Activated CD8-positive, alpha-beta T cell treated with anti-CD3 and anti-CD28 coated beads, Interleukin-2, amount 10 ng/mL, durations not matched to agents 7 days and 5 days (primary cell): ENCODE data around the gene ZNF771. TPM values are rescaled to one million over a fixed set of nuclear protein-coding genes. Genes with fewer than 3 reads are reported as not detected.
"Not testable (repeated sequence)": the region's sequence is repeated elsewhere in the genome, so short reads cannot be mapped to it uniquely, and the experiment has no call there.

Experiments
- ATAC-seq: fragments of 150-1000 bp; cut with Tn5 transposase; one replicate; pipeline ENCODE4 v1.10.0; 2021; ENCODE audit warnings: moderate library complexity
- CTCF ChIA-PET: fragments of 350-600 bp; sonication (Branson Sonifier 250); formaldehyde crosslinking; loops from one replicate; lab custom pipeline; 2021; ENCODE audit warnings: antibody characterized with exemption; lab: Charles Lee
- POLR2A ChIA-PET: fragments of 350-600 bp; sonication (Branson Sonifier 250); formaldehyde crosslinking; loops from one replicate; lab custom pipeline; 2021; ENCODE audit warnings: antibody characterized with exemption; lab: Charles Lee
- DNase-seq: peaks from one replicate; pipeline ENCODE4 v3.0.0-alpha.2; 2020
- H3K27ac Mint-ChIP-seq: one replicate; pipeline ENCODE4 v1.8.0; 2021; ENCODE audit warnings: mild to moderate bottlenecking, mixed read lengths
- H3K27me3 Mint-ChIP-seq: one replicate; pipeline ENCODE4 v1.8.0; 2021; ENCODE audit warnings: low read depth, mixed read lengths
- H3K36me3 Mint-ChIP-seq: one replicate; pipeline ENCODE4 v1.8.0; 2021; ENCODE audit warnings: low read depth, mixed read lengths
- H3K4me1 Mint-ChIP-seq: one replicate; pipeline ENCODE4 v1.8.0; 2021; ENCODE audit warnings: low read depth, mixed read lengths
- H3K4me3 Mint-ChIP-seq: one replicate; pipeline ENCODE4 v1.8.0; 2021; ENCODE audit warnings: mild to moderate bottlenecking, mixed read lengths
- H3K9me3 Mint-ChIP-seq: one replicate; pipeline ENCODE4 v1.8.0; 2022; ENCODE audit warnings: mixed read lengths; ENCODE audit not compliant: insufficient read depth
- total RNA-seq, 2 experiments: library from RNA; stranded (reverse); gene quantifications; one replicate each; pipeline ENCODE4 v1.2.3, GENCODE V29; 2021

ZNF771 gene
- total RNA-seq, 2 experiments from 2014 or later: 3.3 to 3.9 TPM

DNA sequence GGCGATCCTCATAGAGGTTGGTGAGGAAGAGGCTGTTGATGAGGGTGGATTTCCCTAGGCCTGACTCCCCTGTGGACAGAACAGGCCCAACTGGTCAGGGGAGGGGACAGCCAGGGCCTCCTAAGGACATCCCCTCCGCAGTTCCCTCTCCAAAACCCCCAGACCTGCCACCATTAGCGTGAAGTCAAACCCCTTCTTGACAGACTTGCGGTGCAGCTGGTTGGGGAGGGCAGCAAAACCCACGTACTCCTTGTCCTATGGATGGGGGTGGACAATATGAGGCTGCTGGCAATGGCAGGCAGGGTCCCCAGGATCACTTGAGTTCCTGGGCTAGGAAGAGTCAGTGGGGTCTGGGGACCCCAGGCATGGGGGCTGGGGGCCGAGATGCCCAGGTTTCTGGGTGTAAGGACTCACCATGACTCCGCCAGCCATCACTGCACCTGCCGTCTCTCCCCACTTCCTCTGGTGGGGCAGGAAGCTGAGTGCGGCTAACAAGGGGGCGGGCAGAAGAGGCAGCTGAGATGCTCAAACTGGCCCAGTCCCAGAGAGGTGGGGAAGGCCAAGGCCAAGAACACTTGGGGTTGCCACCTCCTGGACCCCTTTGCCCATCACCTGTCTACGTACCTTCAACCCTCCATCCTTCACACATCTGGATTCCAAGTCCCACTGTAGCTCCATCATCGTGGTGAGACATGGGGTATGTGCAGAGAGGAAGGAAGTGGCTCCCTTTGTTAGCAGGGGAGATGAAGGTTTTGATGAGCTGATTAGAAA lies 25.1 kb upstream of the ZNF771 start, which contains the start of gene SEPTIN1:
Gene SEPTIN1, minus strand, starts transcription at position 451 of the 771 bp plus-strand sequence. Its CDS starts 19 bp downstream, at position 432.
- Mint-ChIP-seq H3K27me3 (no peaks in the 10 kb centered on the region), H3K4me1 (peaks cover 59% of the 10 kb centered on the region), H3K36me3 (peaks cover 46% of the 10 kb centered on the region), H3K9me3 (no peaks in the 10 kb centered on the region), H3K4me3 (peak within 1 kb of the TSS; percentile 90), H3K27ac (peak within 1 kb of the TSS; percentile 93)
- ChIA-PET POLR2A (interaction anchor here (0.5 to 3.6 kb wide), 21 partner anchors 9 to 559 kb away, joined by 3 to 31 read pairs (median 6); partner anchors contain the start of genes CORO1A, FBRS, TBC1D10B and ZNF48), CTCF (interaction anchor here (0.7 to 2.8 kb wide), 15 partner anchors 10 to 290 kb away, joined by 3 to 20 read pairs (median 6); partner anchors contain the start of genes DCTPP1, FBRS, TBC1D10B and TBX6)
- DNase-seq (peak; percentile 91), ATAC-seq (peak; percentile 52)

DNA sequence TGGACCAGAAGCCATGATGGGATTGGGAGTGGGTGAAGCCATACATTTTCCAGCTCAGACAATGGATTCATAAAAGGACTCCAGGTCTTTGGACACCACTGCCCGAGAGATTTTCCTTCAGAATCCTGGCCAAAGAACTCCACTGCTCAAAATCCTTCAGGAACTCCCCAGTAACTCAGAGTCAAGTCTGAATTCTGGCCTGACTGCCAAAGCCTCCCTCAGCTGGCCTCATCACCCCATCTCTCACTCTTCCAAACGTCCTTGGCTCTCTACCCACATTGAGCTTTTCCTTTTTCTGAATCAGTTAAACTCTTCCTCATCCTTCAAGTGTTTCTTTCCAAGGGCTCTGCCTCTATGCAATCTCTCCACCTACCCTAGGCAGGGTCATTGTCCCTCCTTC lies 23.9 kb upstream of the ZNF771 start:
- ChIA-PET CTCF (interaction anchor here (1.2 to 2.8 kb wide), 13 partner anchors 9 to 292 kb away, joined by 3 to 20 read pairs (median 10); partner anchors contain the start of genes DCTPP1, FBRS, TBC1D10B and TBX6), POLR2A (interaction anchor here (0.6 to 3.6 kb wide), 11 partner anchors 9 to 275 kb away, joined by 3 to 31 read pairs (median 6); partner anchors contain the start of genes FBRS, TBC1D10B, ZNF48 and ZNF771)
- H3K9me3 Mint-ChIP-seq: no peaks in the 10 kb centered on the region
- H3K36me3 Mint-ChIP-seq: peaks cover 38% of the 10 kb centered on the region
- peak overlapping the region; percentile 93 for H3K27ac Mint-ChIP-seq
- no peak for ATAC-seq
- peaks cover 49% of the 10 kb centered on the region for H3K4me1 Mint-ChIP-seq
- no peaks in the 10 kb centered on the region for H3K27me3 Mint-ChIP-seq
- peak overlapping the region; percentile 90 for H3K4me3 Mint-ChIP-seq
- no peak for DNase-seq

GRCh38 chr16:30394592-30395154 lies 12.7 kb upstream of the ZNF771 start:
- Mint-ChIP-seq H3K27ac (peak overlapping the region; percentile 77), H3K27me3 (no peaks in the 10 kb centered on the region), H3K4me3 (peak overlapping the region; percentile 91), H3K36me3 (peaks cover 27% of the 10 kb centered on the region), H3K4me1 (peaks cover 50% of the 10 kb centered on the region), H3K9me3 (no peaks in the 10 kb centered on the region)
- POLR2A ChIA-PET: interaction anchor here (0.7 to 3.3 kb wide), 3 partner anchors 12 to 17 kb away, joined by 3 to 31 read pairs (median 8); partner anchors contain the start of gene SEPTIN1
- ATAC-seq (no peak), DNase-seq (no peak)
- CTCF ChIA-PET: interaction anchor here (1.0 to 8.9 kb wide), 5 partner anchors 12 to 35 kb away, joined by 3 to 79 read pairs (median 5); partner anchors contain the start of genes DCTPP1, SEPTIN1 and ZNF771

- no peaks in the 10 kb centered on the region for H3K27me3 Mint-ChIP-seq
- H3K9me3 Mint-ChIP-seq: no peaks in the 10 kb centered on the region
- peak within 1 kb of the TSS; percentile 91 for H3K4me3 Mint-ChIP-seq
- ChIA-PET POLR2A (interaction anchor here (0.6 to 3.3 kb wide), 7 partner anchors 12 to 140 kb away, joined by 3 to 31 read pairs (median 5); partner anchors contain the start of genes CD2BP2, SEPTIN1 and ZNF771), CTCF (interaction anchor here (1.0 to 8.9 kb wide), 5 partner anchors 12 to 35 kb away, joined by 3 to 79 read pairs (median 5); partner anchors contain the start of genes DCTPP1, SEPTIN1 and ZNF771)
- peak within 1 kb of the TSS; percentile 77 for H3K27ac Mint-ChIP-seq
- ATAC-seq (peak; percentile 77), DNase-seq (peak; percentile 53)
- H3K4me1 Mint-ChIP-seq: peaks cover 55% of the 10 kb centered on the region
- H3K36me3 Mint-ChIP-seq: peaks cover 31% of the 10 kb centered on the region
Observed at GRCh38 chr16:30395155-30395991, 12.0 kb upstream of the ZNF771 start, which contains the start of gene ZNF48. TSS of gene ZNF48 (plus strand) at chr16:30395420. CDS start at chr16:30395795, 375 bp downstream.

GRCh38 chr16:30395992-30396585 lies 11.3 kb upstream of the ZNF771 start:
- peak overlapping the region; percentile 70 for H3K27ac Mint-ChIP-seq
- no peaks in the 10 kb centered on the region for H3K27me3 Mint-ChIP-seq
- ChIA-PET POLR2A (interaction anchor here (1.1 to 3.3 kb wide), 5 partner anchors 11 to 140 kb away, joined by 3 to 31 read pairs (median 5); partner anchors contain the start of genes SEPTIN1 and ZNF771), CTCF (interaction anchor here (1.0 to 8.9 kb wide), 5 partner anchors 12 to 34 kb away, joined by 3 to 79 read pairs (median 5); partner anchors contain the start of genes DCTPP1, SEPTIN1 and ZNF771)
- peak overlapping the region; percentile 80 for H3K4me3 Mint-ChIP-seq
- DNase-seq (no peak), ATAC-seq (no peak)
- H3K36me3 Mint-ChIP-seq: peaks cover 31% of the 10 kb centered on the region
- peaks cover 60% of the 10 kb centered on the region for H3K4me1 Mint-ChIP-seq
- no peaks in the 10 kb centered on the region for H3K9me3 Mint-ChIP-seq

GRCh38 chr16:30396627-30397026 lies 10.8 kb upstream of the ZNF771 start:
- H3K27me3 Mint-ChIP-seq, DNase-seq, H3K9me3 Mint-ChIP-seq, H3K27ac Mint-ChIP-seq, ATAC-seq: not testable (repeated sequence)
- CTCF ChIA-PET: interaction anchor here (1.8 to 8.9 kb wide), 3 partner anchors 12 to 28 kb away, joined by 5 to 79 read pairs (median 20); partner anchors contain the start of genes SEPTIN1 and ZNF771
- H3K4me3 Mint-ChIP-seq: peak overlapping the region; percentile 80
- H3K4me1 Mint-ChIP-seq: peaks cover 62% of the 10 kb centered on the region
- peaks cover 31% of the 10 kb centered on the region for H3K36me3 Mint-ChIP-seq
- POLR2A ChIA-PET: interaction anchor here (1.1 to 3.3 kb wide), 3 partner anchors 11 to 139 kb away, joined by 3 to 31 read pairs (median 5); partner anchors contain the start of genes SEPTIN1 and ZNF771

DNA sequence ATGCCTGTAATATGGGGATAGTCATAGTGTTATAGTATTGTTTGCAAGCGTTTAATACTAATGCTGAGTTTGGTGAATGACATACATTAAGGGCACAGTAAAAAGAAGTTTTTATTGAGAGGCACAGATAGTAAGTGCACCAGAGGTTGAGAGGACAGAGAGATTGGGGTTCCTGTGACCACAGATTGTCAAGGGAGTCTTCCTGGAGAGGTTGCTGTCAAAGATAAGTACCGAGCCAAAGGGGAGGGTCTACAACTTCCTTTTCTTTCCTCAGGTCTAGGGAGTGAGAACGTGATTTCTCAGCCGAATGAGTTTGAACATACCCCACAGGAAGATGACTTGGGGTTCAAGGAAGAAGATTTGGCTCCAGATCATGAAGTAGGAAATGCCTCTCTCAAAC lies 10.3 kb upstream of the ZNF771 start:
- ChIA-PET POLR2A (interaction anchor here (1.2 kb wide), 1 partner anchor 15 kb away, joined by 7 read pairs; the partner anchor contains the start of gene SEPTIN1), CTCF (interaction anchor here (3.1 to 8.9 kb wide), 2 partner anchors 11 to 14 kb away, joined by 20 to 79 read pairs; partner anchors contain the start of genes SEPTIN1 and ZNF771)
- no peak for ATAC-seq
- Mint-ChIP-seq H3K4me3 (peak overlapping the region; percentile 80), H3K27ac (no peak overlapping the region), H3K9me3 (no peaks in the 10 kb centered on the region), H3K36me3 (peaks cover 31% of the 10 kb centered on the region), H3K4me1 (peaks cover 64% of the 10 kb centered on the region), H3K27me3 (peaks cover 4% of the 10 kb centered on the region)
- no peak for DNase-seq

GRCh38 chr16:30397776-30398660 lies 9.4 kb upstream of the ZNF771 start:
- H3K4me3 Mint-ChIP-seq: no peak overlapping the region
- CTCF ChIA-PET: interaction anchor here (1.0 to 8.9 kb wide), 2 partner anchors 10 to 27 kb away, joined by 3 to 79 read pairs; partner anchors contain the start of genes TBC1D10B and ZNF771
- H3K27me3 Mint-ChIP-seq: peaks cover 6% of the 10 kb centered on the region
- no peak overlapping the region for H3K27ac Mint-ChIP-seq
- no peaks in the 10 kb centered on the region for H3K9me3 Mint-ChIP-seq
- H3K4me1 Mint-ChIP-seq: peaks cover 64% of the 10 kb centered on the region
- H3K36me3 Mint-ChIP-seq: peaks cover 31% of the 10 kb centered on the region
- DNase-seq: no peak
- POLR2A ChIA-PET: interaction anchor here (1.2 to 2.2 kb wide), 3 partner anchors 9 to 16 kb away, joined by 7 to 9 read pairs (median 8); partner anchors contain the start of genes SEPTIN1 and ZNF771
- ATAC-seq: no peak
